Suprapubic skin (tissue), 3 donors: ENCODE measurements around the gene ZNF823.

ENCODE experiments used
- POLR2A ChIP-seq, 2 donors: fragments of 450-650 bp; IDR thresholded peaks; one replicate each; pipeline ENCODE4 v1.6.1; 2017; ENCODE audit warnings: antibody characterized with exemption in 2 of 2, mild to moderate bottlenecking in 2 of 2, moderate library complexity in 2 of 2
- TF ChIP-seq, protein P1 (sequence below), 2 donors: fragments of 200-600 bp in 1 of 2; fragments of 450-650 bp in 1 of 2; sonication (generic) in 1 of 2; IDR thresholded peaks; one replicate each; pipeline ENCODE4 v1.5.1; 2016 to 2019; ENCODE audit warnings: antibody characterized with exemption in 2 of 2, mild to moderate bottlenecking in 1 of 2, moderate library complexity in 1 of 2

DNA sequence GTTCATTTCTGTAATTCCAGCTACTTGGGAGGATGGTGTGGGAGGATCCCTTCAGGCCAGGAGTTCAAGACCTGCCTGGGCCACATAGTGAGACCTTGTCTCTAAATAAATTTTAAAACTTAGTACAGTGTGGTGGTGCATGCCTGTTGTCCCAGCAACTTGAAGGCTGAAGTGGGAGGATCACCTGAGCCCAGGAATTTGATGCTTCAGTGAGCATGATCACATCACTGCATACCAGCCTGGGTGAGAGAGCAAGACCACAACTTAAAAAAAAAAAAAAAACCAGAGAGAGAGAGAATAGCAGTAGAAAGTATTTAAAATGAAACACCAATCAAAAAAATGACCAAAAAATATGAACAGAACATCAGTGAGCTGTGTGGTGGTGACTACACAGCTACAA is 7.1 kb upstream of the ZNF823 start:
- TF ChIP-seq POLR2A (IDR thresholded peaks at IDR 0.05) = no peak
- TF ChIP-seq, protein P1, sequence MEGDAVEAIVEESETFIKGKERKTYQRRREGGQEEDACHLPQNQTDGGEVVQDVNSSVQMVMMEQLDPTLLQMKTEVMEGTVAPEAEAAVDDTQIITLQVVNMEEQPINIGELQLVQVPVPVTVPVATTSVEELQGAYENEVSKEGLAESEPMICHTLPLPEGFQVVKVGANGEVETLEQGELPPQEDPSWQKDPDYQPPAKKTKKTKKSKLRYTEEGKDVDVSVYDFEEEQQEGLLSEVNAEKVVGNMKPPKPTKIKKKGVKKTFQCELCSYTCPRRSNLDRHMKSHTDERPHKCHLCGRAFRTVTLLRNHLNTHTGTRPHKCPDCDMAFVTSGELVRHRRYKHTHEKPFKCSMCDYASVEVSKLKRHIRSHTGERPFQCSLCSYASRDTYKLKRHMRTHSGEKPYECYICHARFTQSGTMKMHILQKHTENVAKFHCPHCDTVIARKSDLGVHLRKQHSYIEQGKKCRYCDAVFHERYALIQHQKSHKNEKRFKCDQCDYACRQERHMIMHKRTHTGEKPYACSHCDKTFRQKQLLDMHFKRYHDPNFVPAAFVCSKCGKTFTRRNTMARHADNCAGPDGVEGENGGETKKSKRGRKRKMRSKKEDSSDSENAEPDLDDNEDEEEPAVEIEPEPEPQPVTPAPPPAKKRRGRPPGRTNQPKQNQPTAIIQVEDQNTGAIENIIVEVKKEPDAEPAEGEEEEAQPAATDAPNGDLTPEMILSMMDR (IDR thresholded peaks at IDR 0.05) = no peak
